ENCODE data around the gene SYK. TPM values are rescaled to one million over a fixed set of nuclear protein-coding genes. Genes with fewer than 3 reads are reported as not detected.

SYK gene
- total and polyA plus RNA-seq, 2 of the 13 experiments (the other 11 are each of a cell fraction or from before 2014, with no cell fraction given) = not detected

- TF ChIP-seq ZNF570 (CRISPR knock-in tag; IDR thresholded peaks at IDR 0.05; ENCODE audit: borderline replicate concordance) (no peak), ZNF142 (CRISPR knock-in tag; IDR thresholded peaks at IDR 0.05) (no peak), ZFP82 (CRISPR knock-in tag; IDR thresholded peaks at IDR 0.05; ENCODE audit: borderline replicate concordance) (no peak), ZNF10 (CRISPR knock-in tag; IDR thresholded peaks at IDR 0.05; ENCODE audit: borderline replicate concordance, low read depth) (no peak)
- TF ChIP-seq, protein P1, sequence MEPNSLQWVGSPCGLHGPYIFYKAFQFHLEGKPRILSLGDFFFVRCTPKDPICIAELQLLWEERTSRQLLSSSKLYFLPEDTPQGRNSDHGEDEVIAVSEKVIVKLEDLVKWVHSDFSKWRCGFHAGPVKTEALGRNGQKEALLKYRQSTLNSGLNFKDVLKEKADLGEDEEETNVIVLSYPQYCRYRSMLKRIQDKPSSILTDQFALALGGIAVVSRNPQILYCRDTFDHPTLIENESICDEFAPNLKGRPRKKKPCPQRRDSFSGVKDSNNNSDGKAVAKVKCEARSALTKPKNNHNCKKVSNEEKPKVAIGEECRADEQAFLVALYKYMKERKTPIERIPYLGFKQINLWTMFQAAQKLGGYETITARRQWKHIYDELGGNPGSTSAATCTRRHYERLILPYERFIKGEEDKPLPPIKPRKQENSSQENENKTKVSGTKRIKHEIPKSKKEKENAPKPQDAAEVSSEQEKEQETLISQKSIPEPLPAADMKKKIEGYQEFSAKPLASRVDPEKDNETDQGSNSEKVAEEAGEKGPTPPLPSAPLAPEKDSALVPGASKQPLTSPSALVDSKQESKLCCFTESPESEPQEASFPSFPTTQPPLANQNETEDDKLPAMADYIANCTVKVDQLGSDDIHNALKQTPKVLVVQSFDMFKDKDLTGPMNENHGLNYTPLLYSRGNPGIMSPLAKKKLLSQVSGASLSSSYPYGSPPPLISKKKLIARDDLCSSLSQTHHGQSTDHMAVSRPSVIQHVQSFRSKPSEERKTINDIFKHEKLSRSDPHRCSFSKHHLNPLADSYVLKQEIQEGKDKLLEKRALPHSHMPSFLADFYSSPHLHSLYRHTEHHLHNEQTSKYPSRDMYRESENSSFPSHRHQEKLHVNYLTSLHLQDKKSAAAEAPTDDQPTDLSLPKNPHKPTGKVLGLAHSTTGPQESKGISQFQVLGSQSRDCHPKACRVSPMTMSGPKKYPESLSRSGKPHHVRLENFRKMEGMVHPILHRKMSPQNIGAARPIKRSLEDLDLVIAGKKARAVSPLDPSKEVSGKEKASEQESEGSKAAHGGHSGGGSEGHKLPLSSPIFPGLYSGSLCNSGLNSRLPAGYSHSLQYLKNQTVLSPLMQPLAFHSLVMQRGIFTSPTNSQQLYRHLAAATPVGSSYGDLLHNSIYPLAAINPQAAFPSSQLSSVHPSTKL (CRISPR knock-in tag; IDR thresholded peaks at IDR 0.05) = no peak
Observed at GRCh38 chr9:90929626-90930025, 128.0 kb downstream of the SYK start (continued).
